ENCODE results near the gene IRF5.

DNA sequence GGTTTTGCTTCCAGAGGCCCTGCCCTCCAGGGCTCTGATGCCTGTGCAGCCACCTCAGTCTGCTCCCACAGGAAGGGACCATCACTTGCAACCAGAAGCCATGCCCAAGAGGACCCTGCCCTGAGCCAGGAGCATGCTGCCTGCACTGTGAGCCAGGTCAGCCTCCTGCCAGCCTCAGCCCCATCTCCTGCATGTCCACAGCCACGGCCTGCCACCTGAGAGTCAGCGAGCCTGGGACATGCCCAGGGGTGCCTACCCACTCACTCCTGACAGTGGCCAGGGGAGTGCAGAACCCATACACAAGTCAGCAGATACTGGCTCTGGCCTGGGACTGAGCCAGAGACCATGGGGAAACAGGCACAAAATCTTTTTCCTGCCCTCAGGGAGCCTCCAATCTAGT, 20.6 kb upstream of the IRF5 start:
- TF ChIP-seq TCF12 (IDR thresholded peaks at IDR 0.05; ENCODE audit: low read depth) (no peak), TAF1 (IDR thresholded peaks at IDR 0.05; ENCODE audit: low read depth) (no peak), RAD21 (IDR thresholded peaks at IDR 0.05; ENCODE audit: low read depth) (no peak), FOXM1 (IDR thresholded peaks at IDR 0.05; ENCODE audit: borderline replicate concordance, low read depth) (no peak), CEBPB (IDR thresholded peaks at IDR 0.05) (no peak)
- TF ChIP-seq, protein P1, sequence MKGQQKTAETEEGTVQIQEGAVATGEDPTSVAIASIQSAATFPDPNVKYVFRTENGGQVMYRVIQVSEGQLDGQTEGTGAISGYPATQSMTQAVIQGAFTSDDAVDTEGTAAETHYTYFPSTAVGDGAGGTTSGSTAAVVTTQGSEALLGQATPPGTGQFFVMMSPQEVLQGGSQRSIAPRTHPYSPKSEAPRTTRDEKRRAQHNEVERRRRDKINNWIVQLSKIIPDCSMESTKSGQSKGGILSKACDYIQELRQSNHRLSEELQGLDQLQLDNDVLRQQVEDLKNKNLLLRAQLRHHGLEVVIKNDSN (IDR thresholded peaks at IDR 0.05), result no peak
